Stimulated activated CD8-positive, alpha-beta memory T cell treated with anti-CD3 and anti-CD28 coated beads, Interleukin-12 subunit alpha, Interleukin-12 subunit beta, amount 100 ng/mL, for 1 hour (primary cell): ENCODE data around the gene GNG13.
"Not testable (repeated sequence)": the region's sequence is repeated elsewhere in the genome, so short reads cannot be mapped to it uniquely, and the experiment has no call there.

Source experiments
- DNase-seq: peaks from one replicate; pipeline ENCODE4 v3.0.0-alpha.2; 2020; ENCODE audit warnings: low read depth

The GNG13 gene

GRCh38 chr16:776824-777223 is 23.7 kb downstream of the GNG13 start:
- no peak for DNase-seq

GRCh38 chr16:776298-776697 is 24.2 kb downstream of the GNG13 start:
- DNase-seq, result not testable (repeated sequence)

GRCh38 chr16:775236-775796 is 25.2 kb downstream of the GNG13 start:
- no peak for DNase-seq

- no peak for DNase-seq
These were observed 26.2 kb downstream of the GNG13 start for GRCh38 chr16:774086-775001.

GRCh38 chr16:772959-773358 is 27.6 kb downstream of the GNG13 start:
- DNase-seq, result no peak

- DNase-seq, result no peak
These were observed 30.1 kb downstream of the GNG13 start for GRCh38 chr16:770411-770810.

GRCh38 chr16:769934-770333 is 30.6 kb downstream of the GNG13 start:
- no peak for DNase-seq

GRCh38 chr16:769184-769784 is 31.2 kb downstream of the GNG13 start:
- DNase-seq, result no peak

- DNase-seq, result no peak
These were observed 32.1 kb downstream of the GNG13 start for GRCh38 chr16:768428-768827.

GRCh38 chr16:767743-768235 is 32.7 kb downstream of the GNG13 start:
- DNase-seq, result no peak

GRCh38 chr16:766820-767640 is 33.5 kb downstream of the GNG13 start:
- no peak for DNase-seq

GRCh38 chr16:766008-766819 is 34.3 kb downstream of the GNG13 start:
- DNase-seq, result no peak

GRCh38 chr16:765488-765865 is 35.1 kb downstream of the GNG13 start:
- no peak for DNase-seq

- no peak for DNase-seq
These were observed 35.6 kb downstream of the GNG13 start for GRCh38 chr16:764848-765487.

GRCh38 chr16:764184-764750 is 36.3 kb downstream of the GNG13 start:
- DNase-seq, result no peak

- no peak for DNase-seq
These were observed 37.0 kb downstream of the GNG13 start for GRCh38 chr16:763369-764183.

- DNase-seq, result no peak
These were observed 37.8 kb downstream of the GNG13 start for GRCh38 chr16:762595-763268.

GRCh38 chr16:761625-762513 is 38.7 kb downstream of the GNG13 start:
- DNase-seq, result no peak
